Neutrophil (primary cell): ENCODE results near the gene C12orf60.

Source experiments
- H3K27ac ChIP-seq: fragments of 200-600 bp; sonication (generic); 2 replicates; pipeline ENCODE4 v1.5.1; 2016; ENCODE audit warnings: mild to moderate bottlenecking, moderate library complexity
- H3K27me3 ChIP-seq: fragments of 200-600 bp; sonication (generic); 2 replicates; pipeline ENCODE4 v1.6.0; 2016; ENCODE audit warnings: mild to moderate bottlenecking
- H3K36me3 ChIP-seq: fragments of 200-600 bp; sonication (generic); 2 replicates; pipeline ENCODE4 v1.5.1; 2017
- H3K4me1 ChIP-seq, 2 experiments: fragments of 200-600 bp in 1 of 2; sonication (generic) in 1 of 2; 1 replicate in 1 of 2; 2 replicates in 1 of 2; pipeline versions ENCODE4 v1.5.1 to v1.6.1; 2013 to 2016; ENCODE audit warnings: low read depth in 1 of 2, low read length in 1 of 2, mild to moderate bottlenecking in 1 of 2, moderate library complexity in 1 of 2; ENCODE audit not compliant: control insufficient read depth in 1 of 2, insufficient read depth in 1 of 2
- H3K4me3 ChIP-seq, 2 experiments: fragments of 200-600 bp in 1 of 2; sonication (generic) in 1 of 2; 1 replicate in 1 of 2; 2 replicates in 1 of 2; pipeline ENCODE4 v1.5.1; 2013 to 2016; ENCODE audit warnings: low read depth in 1 of 2, low read length in 1 of 2, mild to moderate bottlenecking in 1 of 2, moderate library complexity in 1 of 2
- H3K9me3 ChIP-seq: fragments of 200-600 bp; sonication (generic); 2 replicates; pipeline ENCODE4 v1.5.1; 2016
- CTCF ChIP-seq: fragments of 200-600 bp; sonication (generic); IDR thresholded peaks from 2 replicates; pipeline ENCODE4 v1.5.1; 2016; ENCODE audit warnings: antibody characterized with exemption

Gene C12orf60

DNA sequence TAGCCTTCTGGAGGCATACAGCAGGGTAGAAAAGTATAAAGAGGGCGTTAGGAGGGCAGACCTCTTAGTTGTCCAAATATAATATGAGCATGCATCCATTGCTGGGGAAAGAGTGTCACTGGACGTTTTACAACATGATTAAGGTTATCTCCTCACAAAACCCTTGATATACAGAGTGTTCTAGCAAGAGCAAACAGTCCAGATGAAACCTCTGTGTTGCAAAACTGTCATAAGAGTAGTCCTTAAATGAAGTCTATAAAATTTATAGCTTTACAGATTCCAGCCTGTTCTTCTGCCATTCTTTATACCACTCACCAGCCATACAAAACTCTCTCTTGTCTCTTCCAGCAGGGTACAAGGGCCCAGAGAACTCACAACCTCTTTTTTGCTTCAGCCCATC is 21.9 kb upstream of the C12orf60 start:
- Histone ChIP-seq H3K4me3 (no peak overlapping the region), H3K9me3 (no peaks in the 10 kb centered on the region), H3K4me1 (no peaks in the 10 kb centered on the region)

DNA sequence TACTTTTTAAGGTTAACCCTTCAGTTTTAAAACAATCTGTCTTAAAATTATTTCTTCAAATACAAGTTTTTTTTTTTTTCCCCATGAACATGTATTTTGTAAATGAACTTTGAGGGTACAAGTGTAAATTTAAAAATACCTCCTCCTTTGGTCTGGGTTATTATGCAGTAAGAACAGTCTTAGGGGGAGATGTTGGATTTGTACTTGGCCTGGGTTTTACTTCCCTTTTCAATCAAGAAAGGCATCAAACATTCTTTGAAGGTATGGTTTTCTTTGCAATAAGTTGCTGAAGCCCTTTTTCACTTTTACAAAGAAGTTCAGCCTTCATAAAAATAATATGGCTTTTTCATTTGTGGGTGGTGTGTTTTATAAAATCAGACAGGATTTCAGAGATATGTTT is 20.7 kb upstream of the C12orf60 start:
- H3K9me3 ChIP-seq = no peaks in the 10 kb centered on the region
- H3K4me3 ChIP-seq = no peak overlapping the region
- peaks cover 23% of the 10 kb centered on the region for H3K36me3 ChIP-seq
- peaks cover 39% of the 10 kb centered on the region for H3K27me3 ChIP-seq
- no peaks in the 10 kb centered on the region for H3K4me1 ChIP-seq
- no peak for TF ChIP-seq CTCF
- H3K27ac ChIP-seq = no peak overlapping the region

More for the DNA sequence above, 21.9 kb upstream of the C12orf60 start:
- TF ChIP-seq CTCF = no peak
- no peak overlapping the region for H3K27ac ChIP-seq
- peaks cover 11% of the 10 kb centered on the region for H3K36me3 ChIP-seq
- H3K27me3 ChIP-seq = peaks cover 50% of the 10 kb centered on the region

GRCh38 chr12:14784471-14784870 is 19.0 kb upstream of the C12orf60 start:
- H3K27ac ChIP-seq = no peak overlapping the region
- TF ChIP-seq CTCF = no peak
- H3K27me3 ChIP-seq = peaks cover 23% of the 10 kb centered on the region
- peaks cover 40% of the 10 kb centered on the region for H3K36me3 ChIP-seq
- H3K9me3 ChIP-seq = no peaks in the 10 kb centered on the region
- no peaks in the 10 kb centered on the region for H3K4me1 ChIP-seq
- H3K4me3 ChIP-seq = no peak overlapping the region

DNA sequence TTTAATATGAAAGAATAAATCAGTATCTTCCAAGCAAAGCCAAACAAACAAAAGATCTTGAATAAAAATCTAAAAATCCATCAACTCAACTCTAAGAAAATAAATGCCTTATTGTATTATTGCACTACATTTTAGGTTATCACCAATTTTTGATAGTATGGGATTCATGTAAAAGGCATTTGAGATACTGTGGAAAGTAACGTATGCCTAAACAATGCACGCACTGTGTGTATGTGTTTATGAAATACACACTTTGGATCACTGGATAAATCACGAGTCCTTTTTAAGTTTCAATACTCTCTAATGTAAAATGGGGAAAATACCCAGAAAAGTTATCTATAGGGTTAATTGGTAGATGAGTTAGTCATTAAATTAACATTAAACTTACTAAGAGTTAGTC is 17.9 kb upstream of the C12orf60 start:
- H3K36me3 ChIP-seq = peaks cover 51% of the 10 kb centered on the region
- H3K27ac ChIP-seq = no peak overlapping the region

DNA sequence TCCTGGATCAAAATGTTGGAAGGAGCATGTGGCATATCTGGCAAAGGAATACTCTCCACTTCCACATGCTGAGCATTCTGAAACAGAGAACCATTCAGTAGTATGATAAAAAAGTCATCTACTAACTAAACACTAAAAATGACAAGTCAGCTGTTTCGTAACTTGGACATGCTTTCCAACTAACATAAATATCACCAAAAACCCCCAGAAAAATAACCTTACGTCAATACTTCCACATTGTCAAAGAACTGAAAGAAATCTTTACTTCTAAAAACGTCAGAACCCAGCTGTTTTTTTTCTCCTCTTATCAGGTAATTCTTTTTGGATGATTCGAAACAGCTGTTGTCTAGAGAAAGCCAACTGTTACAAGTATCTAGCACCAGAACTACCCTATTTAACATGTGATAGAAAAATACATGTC is 8.4 kb upstream of the C12orf60 start:
- H3K36me3 ChIP-seq = peaks cover 80% of the 10 kb centered on the region

More for the DNA sequence above, 17.9 kb upstream of the C12orf60 start:
- H3K9me3 ChIP-seq = no peaks in the 10 kb centered on the region
- no peak overlapping the region for H3K4me3 ChIP-seq
- H3K4me1 ChIP-seq = no peaks in the 10 kb centered on the region
- TF ChIP-seq CTCF = no peak
- peaks cover 12% of the 10 kb centered on the region for H3K27me3 ChIP-seq

More for the DNA sequence above, 8.4 kb upstream of the C12orf60 start:
- Histone ChIP-seq H3K4me1 (no peaks in the 10 kb centered on the region), H3K27me3 (no peaks in the 10 kb centered on the region), H3K27ac (no peak overlapping the region), H3K4me3 (no peak overlapping the region), H3K9me3 (no peaks in the 10 kb centered on the region)
- TF ChIP-seq CTCF = no peak
